Inferior parietal cortex (tissue), 1 donor: ENCODE measurements around the gene FAM83F.

Source experiments
- DNase-seq: peaks from one replicate; pipeline ENCODE4 v3.0.0-alpha.2; 2016; ENCODE audit errors: extremely low spot score

The FAM83F gene

GRCh38 chr22:40056559-40056958 lies 61.8 kb downstream of the FAM83F start:
- no peak for DNase-seq

GRCh38 chr22:40057652-40058051 lies 62.9 kb downstream of the FAM83F start:
- DNase-seq: no peak

GRCh38 chr22:40058265-40058664 lies 63.5 kb downstream of the FAM83F start:
- DNase-seq: no peak

- no peak for DNase-seq
Measured at GRCh38 chr22:40065981-40066380, 71.2 kb downstream of the FAM83F start.

GRCh38 chr22:40067639-40068038 lies 72.9 kb downstream of the FAM83F start:
- no peak for DNase-seq

- no peak for DNase-seq
Measured at GRCh38 chr22:40070701-40071100, 75.9 kb downstream of the FAM83F start.

- no peak for DNase-seq
Measured at GRCh38 chr22:40071720-40072119, 77.0 kb downstream of the FAM83F start.

- DNase-seq: no peak
Measured at GRCh38 chr22:40076702-40077645, 82.2 kb downstream of the FAM83F start.

- DNase-seq: no peak
Measured at GRCh38 chr22:40077646-40078016, 82.9 kb downstream of the FAM83F start.

- no peak for DNase-seq
Measured at GRCh38 chr22:40081662-40082061, 86.9 kb downstream of the FAM83F start.

GRCh38 chr22:40082184-40082583 lies 87.4 kb downstream of the FAM83F start:
- no peak for DNase-seq

GRCh38 chr22:40083794-40084193 lies 89.0 kb downstream of the FAM83F start:
- no peak for DNase-seq

GRCh38 chr22:40084246-40084645 lies 89.5 kb downstream of the FAM83F start:
- no peak for DNase-seq

- DNase-seq: no peak
Measured at GRCh38 chr22:40088818-40089217, 94.1 kb downstream of the FAM83F start.
